ENCODE data around the gene PARD3.

The PARD3 gene

GRCh38 chr10:34609287-34609940 is 205.7 kb downstream of the PARD3 start:
- DNase-seq = no peak

- no peak for DNase-seq
Observed at GRCh38 chr10:34607894-34608293, 207.2 kb downstream of the PARD3 start.

GRCh38 chr10:34606890-34607289 is 208.2 kb downstream of the PARD3 start:
- DNase-seq = no peak

DNA sequence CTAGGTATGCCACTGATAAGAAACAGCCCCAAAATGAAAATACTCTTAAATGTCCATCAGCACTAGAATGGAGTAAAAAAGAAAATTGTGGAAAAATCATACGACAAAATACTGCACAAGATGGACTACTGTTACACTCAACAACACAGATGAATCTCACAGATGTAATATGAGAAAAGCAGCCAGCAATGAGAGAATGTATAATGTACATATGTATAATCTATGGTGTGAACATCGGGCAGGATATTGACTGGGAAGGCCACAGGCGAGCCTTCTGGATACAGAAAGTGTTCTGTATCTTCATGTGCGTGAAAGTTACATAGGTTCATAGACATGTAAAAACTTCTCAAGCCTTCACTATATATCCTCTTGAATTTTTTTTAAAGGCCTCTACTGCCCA is 212.6 kb downstream of the PARD3 start:
- DNase-seq = no peak

DNA sequence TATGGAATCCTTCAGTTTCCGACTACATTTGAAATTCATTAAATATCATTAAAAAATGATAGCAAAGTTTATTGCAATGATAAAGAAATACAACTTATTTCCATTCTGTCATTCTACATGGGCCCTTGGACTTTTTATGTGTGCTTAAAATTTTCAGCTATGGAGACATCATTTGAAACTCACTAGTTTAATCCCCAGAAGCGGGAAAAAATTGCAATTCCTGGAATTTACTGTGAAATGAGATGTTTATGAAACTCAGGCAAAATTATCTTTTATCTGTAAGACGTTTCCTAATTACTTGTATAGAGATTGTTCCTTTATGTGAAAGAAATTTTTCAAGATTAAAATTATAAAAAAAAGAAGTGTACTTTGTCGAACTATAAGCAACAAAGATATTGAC is 213.4 kb downstream of the PARD3 start:
- no peak for DNase-seq

- DNase-seq = no peak
Observed at GRCh38 chr10:34599026-34599795, 215.9 kb downstream of the PARD3 start.

- DNase-seq = no peak
Observed at GRCh38 chr10:34596351-34596750, 218.7 kb downstream of the PARD3 start.

DNA sequence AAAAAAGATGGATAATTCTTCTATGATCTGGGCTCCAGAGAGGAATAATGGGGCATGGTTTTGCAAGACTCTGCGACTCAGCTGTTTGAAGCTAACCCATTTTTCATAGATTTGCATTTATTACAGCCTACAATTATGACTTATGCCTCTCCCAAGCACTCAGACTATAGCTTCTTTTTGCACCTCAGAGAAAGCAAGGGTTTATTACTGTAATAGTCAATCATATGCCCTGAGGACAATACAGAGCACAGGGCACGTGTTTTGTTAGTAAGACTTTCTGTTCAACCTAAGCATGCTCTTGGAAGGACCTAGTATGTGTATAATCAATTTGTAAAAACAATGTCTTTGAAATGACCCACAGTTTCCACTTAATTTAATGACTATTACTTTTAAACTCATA is 221.2 kb downstream of the PARD3 start:
- no peak for DNase-seq

- no peak for DNase-seq
Observed at GRCh38 chr10:34593374-34593890, 221.7 kb downstream of the PARD3 start.

- DNase-seq = no peak
Observed at GRCh38 chr10:34590793-34591192, 224.3 kb downstream of the PARD3 start.

DNA sequence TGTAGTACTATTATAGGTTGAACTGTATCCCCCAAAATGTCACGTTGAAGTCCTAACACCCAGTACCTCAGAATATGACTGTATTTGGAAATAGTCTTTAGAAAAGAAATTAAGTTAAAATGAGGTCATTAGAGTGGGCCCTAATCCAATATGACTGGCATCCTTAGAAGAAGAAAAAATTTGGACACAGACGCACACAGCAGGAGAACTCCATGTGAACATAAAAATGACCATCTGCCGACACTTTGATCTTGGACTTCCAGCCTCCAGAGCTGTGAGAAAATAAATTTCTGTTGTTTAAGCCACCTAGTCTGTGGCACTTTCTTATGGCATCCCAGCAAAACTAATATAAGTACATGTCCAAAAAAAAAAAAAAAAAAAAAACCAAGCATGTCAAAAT is 225.8 kb downstream of the PARD3 start:
- DNase-seq = no peak

DNA sequence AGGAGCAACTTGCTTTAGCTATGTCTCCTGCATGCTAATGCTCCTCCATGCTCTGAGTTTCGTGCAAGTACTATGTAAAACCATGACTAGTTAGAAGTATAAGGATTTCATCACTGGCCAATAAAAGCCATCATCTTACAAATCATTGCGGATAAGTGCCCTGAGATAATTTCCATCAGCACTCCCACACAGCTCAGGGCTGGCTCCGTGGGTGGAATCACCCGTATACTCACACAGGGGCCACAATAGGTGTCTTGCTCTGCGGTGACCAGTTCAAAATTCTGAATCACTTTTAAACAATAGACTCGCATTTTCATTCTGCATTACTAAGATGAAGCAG is 227.4 kb downstream of the PARD3 start:
- no peak for DNase-seq

GRCh38 chr10:34587002-34587679 is 228.0 kb downstream of the PARD3 start:
- no peak for DNase-seq

GRCh38 chr10:34585422-34586112 is 229.5 kb downstream of the PARD3 start:
- no peak for DNase-seq

- no peak for DNase-seq
Observed at GRCh38 chr10:34584164-34584563, 230.9 kb downstream of the PARD3 start.

- DNase-seq = no peak
Observed at GRCh38 chr10:34581801-34582532, 233.1 kb downstream of the PARD3 start.

- no peak for DNase-seq
Observed at GRCh38 chr10:34580643-34581042, 234.5 kb downstream of the PARD3 start.

DNA sequence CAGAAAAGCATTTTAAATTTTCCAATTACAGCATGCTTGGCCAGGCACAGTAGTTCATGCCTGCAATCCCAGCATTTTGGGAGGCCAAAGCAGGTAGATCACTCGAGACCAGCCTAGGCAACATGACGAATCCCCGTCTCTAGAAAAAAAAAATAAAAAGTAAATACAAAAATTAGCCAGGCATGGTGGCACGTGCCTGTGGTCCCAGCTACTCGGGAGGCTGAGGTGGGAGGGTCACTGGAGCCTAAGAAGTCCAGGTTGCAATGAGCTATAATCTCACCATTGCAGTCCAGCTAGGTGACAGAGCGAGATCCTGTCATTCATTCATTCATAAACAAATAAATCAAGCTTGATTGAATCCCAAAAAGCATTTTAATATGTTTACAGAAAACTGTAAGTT is 234.9 kb downstream of the PARD3 start:
- no peak for DNase-seq

GRCh38 chr10:34578468-34578867 is 236.6 kb downstream of the PARD3 start:
- DNase-seq = no peak

DNA sequence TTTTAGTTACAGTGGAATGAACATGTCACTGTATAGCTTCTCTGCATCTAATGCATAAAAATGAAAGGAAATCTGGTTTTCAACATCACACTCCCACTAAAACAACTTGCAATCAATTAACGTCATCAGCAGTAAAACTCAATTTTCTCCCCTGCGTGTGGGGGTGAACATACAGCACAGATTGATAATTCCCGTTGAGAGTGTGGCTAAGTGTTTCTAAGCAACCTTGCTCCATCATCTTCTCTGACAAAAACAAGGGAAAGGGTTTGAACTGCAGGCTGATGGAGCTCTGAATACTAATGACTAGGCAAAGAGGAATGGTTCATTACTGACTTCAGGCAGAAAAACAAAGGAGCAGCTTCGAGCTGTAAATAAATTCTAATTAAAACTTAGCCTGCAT is 238.3 kb downstream of the PARD3 start:
- DNase-seq = no peak

DNA sequence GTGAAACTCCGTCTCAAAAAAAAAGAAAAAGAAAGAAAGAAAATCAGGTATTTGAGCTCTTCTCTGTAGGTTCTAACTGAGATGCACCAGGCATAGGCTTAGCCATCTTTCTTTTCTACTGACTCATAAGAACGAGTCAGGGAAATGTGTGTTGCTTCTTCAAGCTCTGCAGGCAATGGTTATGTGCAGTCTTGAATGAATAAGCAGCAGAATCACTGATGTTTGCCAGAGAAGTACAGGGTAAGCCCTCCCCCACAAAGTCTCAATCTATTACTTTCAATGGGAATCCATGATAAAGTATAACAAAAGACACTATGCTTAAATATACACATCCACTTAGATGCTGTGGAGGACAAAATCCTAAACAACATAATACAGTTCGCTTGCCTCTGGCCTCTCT is 239.2 kb downstream of the PARD3 start:
- DNase-seq = no peak

GRCh38 chr10:34574353-34574934 is 240.7 kb downstream of the PARD3 start:
- DNase-seq = no peak
